ENCODE results near the gene SLC12A8.

GRCh38 chr3:125260158-125260557 is 47.6 kb upstream of the SLC12A8 start:
- no peak for TF ChIP-seq MAX (IDR thresholded peaks at IDR 0.05; ENCODE audit: low read depth, low read length)
- no peak for TF ChIP-seq CTCF (IDR thresholded peaks at IDR 0.05; ENCODE audit: low read depth, low read length)
